HG03045 (cell line): Measurements from ENCODE around the gene PHF12.

Experiments
- ATAC-seq: cut with Tn5 transposase; IDR thresholded peaks from one replicate; pipeline ENCODE4 v1.9.1; 2021; ENCODE audit warnings: mild to moderate bottlenecking, moderate library complexity; ENCODE audit not compliant: unreplicated experiment

Gene PHF12

GRCh38 chr17:28951428-28951990 is at the start of gene PHF12:
Gene PHF12 (minus strand): TSS chr17:28951518. CDS start chr17:28950960, 558 bp downstream.
- ATAC-seq: peak; percentile 54

- no peak for ATAC-seq
These were observed 49.7 kb upstream of the PHF12 start for GRCh38 chr17:29000973-29001372.

- ATAC-seq: no peak
These were observed 47.9 kb upstream of the PHF12 start for GRCh38 chr17:28999206-28999605.

- no peak for ATAC-seq
These were observed 46.5 kb upstream of the PHF12 start for GRCh38 chr17:28997806-28998205.

GRCh38 chr17:28996554-28997096 is 45.3 kb upstream of the PHF12 start:
- ATAC-seq: no peak

- no peak for ATAC-seq
These were observed 42.5 kb upstream of the PHF12 start for GRCh38 chr17:28993645-28994426.

GRCh38 chr17:28992625-28993600 is 41.6 kb upstream of the PHF12 start:
- no peak for ATAC-seq

GRCh38 chr17:28992185-28992584 is 40.9 kb upstream of the PHF12 start:
- no peak for ATAC-seq

GRCh38 chr17:28991779-28992178 is 40.5 kb upstream of the PHF12 start:
- no peak for ATAC-seq

GRCh38 chr17:28989028-28989427 is 37.7 kb upstream of the PHF12 start:
- ATAC-seq: no peak

- ATAC-seq: no peak
These were observed 37.2 kb upstream of the PHF12 start for GRCh38 chr17:28988475-28988874.

GRCh38 chr17:28986714-28987655 is 35.7 kb upstream of the PHF12 start:
- ATAC-seq: no peak

- ATAC-seq: no peak
These were observed 34.8 kb upstream of the PHF12 start for GRCh38 chr17:28985950-28986713.

GRCh38 chr17:28983286-28984230 is 32.2 kb upstream of the PHF12 start:
- ATAC-seq: no peak

- ATAC-seq: no peak
These were observed 30.9 kb upstream of the PHF12 start for GRCh38 chr17:28982131-28982793.

- ATAC-seq: no peak
These were observed 27.1 kb upstream of the PHF12 start for GRCh38 chr17:28978356-28978964.

GRCh38 chr17:28977659-28978355 is 26.5 kb upstream of the PHF12 start:
- ATAC-seq: no peak
